ENCODE measurements around the gene NF1. TPM values are rescaled to one million over a fixed set of nuclear protein-coding genes. Genes with fewer than 3 reads are reported as not detected.

The NF1 gene
- total RNA-seq, 1 donor: 67.0 TPM

DNA sequence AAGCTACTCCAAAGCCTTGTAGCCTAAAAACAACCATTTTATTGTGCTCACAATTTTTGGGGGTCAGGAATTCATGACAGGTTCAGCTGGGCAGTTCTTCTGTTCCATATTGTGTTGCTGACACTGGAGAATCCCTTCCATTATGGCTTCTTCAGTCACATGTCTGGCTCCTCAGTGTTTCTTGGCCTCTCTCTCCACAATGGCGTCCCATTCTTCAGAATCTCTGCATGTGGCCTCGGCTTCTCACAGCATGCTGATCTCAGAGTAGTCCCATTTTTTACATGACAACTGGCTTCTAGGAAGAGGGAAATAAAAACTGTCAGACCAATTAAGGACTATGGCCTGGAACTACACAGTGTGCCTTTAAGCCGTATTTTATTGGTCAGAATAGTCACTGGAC, 49.7 kb downstream of the NF1 start:
- Histone ChIP-seq H3K27ac (ENCODE audit: low read depth, low read length) (no peak overlapping the region), H3K4me3 (ENCODE audit: insufficient read depth, low read length) (no peak overlapping the region), H3K79me2 (ENCODE audit: insufficient read depth, low read length) (peaks cover 78% of the 10 kb centered on the region), H3K4me1 (ENCODE audit: insufficient read depth, low read length) (no peaks in the 10 kb centered on the region), H2AFZ (ENCODE audit: low read length) (no peak overlapping the region), H3K9me3 (ENCODE audit: low read depth, low read length) (no peaks in the 10 kb centered on the region), H3K36me3 (ENCODE audit: insufficient read depth, low read length) (no peaks in the 10 kb centered on the region), H3K4me2 (ENCODE audit: insufficient read depth, low read length) (no peak overlapping the region), H4K20me1 (ENCODE audit: insufficient read depth, low read length) (peaks cover 5% of the 10 kb centered on the region), H3K27me3 (ENCODE audit: insufficient read depth, low read length) (no peaks in the 10 kb centered on the region)
- DNase-seq (ENCODE audit: insufficient read length, low spot score, missing footprints): no peak
- TF ChIP-seq, protein P1, sequence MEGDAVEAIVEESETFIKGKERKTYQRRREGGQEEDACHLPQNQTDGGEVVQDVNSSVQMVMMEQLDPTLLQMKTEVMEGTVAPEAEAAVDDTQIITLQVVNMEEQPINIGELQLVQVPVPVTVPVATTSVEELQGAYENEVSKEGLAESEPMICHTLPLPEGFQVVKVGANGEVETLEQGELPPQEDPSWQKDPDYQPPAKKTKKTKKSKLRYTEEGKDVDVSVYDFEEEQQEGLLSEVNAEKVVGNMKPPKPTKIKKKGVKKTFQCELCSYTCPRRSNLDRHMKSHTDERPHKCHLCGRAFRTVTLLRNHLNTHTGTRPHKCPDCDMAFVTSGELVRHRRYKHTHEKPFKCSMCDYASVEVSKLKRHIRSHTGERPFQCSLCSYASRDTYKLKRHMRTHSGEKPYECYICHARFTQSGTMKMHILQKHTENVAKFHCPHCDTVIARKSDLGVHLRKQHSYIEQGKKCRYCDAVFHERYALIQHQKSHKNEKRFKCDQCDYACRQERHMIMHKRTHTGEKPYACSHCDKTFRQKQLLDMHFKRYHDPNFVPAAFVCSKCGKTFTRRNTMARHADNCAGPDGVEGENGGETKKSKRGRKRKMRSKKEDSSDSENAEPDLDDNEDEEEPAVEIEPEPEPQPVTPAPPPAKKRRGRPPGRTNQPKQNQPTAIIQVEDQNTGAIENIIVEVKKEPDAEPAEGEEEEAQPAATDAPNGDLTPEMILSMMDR (IDR thresholded peaks at IDR 0.05; ENCODE audit: extremely low read depth, low read depth, low read length): no peak

DNA sequence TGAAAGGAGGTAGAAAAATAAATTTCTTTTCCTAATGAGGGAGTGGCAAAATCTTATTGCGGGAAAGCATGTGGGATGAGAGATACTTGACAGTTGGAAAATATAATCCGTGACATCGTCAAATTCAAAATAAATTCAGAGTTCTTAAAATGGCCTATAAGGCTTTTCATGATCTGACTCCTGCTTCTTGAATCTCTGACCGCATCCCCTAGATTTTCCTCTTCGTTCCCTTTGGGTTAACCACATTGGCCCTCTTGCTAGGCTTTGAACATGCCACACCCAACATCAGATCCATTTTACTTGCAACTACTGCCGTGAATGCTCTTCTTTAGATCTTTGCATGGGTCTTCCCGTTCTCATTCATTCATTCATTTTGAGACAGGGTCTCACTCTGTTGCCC, 50.1 kb downstream of the NF1 start:
- H3K79me2 ChIP-seq (ENCODE audit: insufficient read depth, low read length): peaks cover 78% of the 10 kb centered on the region
- H3K4me1 ChIP-seq (ENCODE audit: insufficient read depth, low read length): no peaks in the 10 kb centered on the region
- DNase-seq (ENCODE audit: insufficient read length, low spot score, missing footprints): no peak
- H3K9me3 ChIP-seq (ENCODE audit: low read depth, low read length): no peaks in the 10 kb centered on the region
- no peak overlapping the region for H3K27ac ChIP-seq (ENCODE audit: low read depth, low read length)
- peaks cover 4% of the 10 kb centered on the region for H4K20me1 ChIP-seq (ENCODE audit: insufficient read depth, low read length)
- H3K36me3 ChIP-seq (ENCODE audit: insufficient read depth, low read length): no peaks in the 10 kb centered on the region
- H3K4me2 ChIP-seq (ENCODE audit: insufficient read depth, low read length): no peak overlapping the region
- H3K4me3 ChIP-seq (ENCODE audit: insufficient read depth, low read length): no peak overlapping the region
- TF ChIP-seq, protein P1 (IDR thresholded peaks at IDR 0.05; ENCODE audit: extremely low read depth, low read depth, low read length): no peak
- no peaks in the 10 kb centered on the region for H3K27me3 ChIP-seq (ENCODE audit: insufficient read depth, low read length)
- H2AFZ ChIP-seq (ENCODE audit: low read length): no peak overlapping the region

DNA sequence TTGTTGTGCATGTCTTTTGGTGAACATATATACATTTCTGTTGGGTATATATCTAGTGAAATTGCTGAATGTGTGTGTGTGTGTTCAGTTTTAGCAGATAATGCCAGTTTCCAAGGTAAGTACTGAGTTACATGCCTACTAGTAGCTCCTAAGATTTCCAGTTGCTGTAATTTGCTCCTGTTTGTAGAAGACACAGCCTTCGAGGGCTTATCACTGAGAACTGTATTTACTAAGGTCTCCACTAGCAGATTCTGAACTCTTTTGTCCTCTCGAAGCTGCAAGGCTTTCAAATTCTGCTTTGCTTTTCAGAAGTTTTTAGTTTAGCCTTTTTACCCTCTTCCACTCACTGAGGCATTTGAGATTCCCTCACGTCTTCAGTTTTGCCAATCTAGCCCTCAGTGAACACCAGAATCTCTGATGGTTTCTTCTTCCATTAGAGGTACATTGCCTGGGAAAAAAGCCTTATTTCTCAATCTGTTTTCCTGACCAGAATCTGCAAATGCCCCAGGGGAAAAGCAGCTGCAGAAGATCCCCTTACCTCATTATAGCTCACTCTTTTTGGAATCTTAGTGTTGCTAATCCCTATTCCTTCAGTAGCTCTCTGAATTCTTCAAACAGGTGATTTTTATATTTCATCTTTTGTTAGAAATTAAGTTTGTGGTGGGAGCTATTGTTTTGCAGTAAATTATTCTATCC, 52.9 kb downstream of the NF1 start:
- no peaks in the 10 kb centered on the region for H3K27me3 ChIP-seq (ENCODE audit: insufficient read depth, low read length)

DNA sequence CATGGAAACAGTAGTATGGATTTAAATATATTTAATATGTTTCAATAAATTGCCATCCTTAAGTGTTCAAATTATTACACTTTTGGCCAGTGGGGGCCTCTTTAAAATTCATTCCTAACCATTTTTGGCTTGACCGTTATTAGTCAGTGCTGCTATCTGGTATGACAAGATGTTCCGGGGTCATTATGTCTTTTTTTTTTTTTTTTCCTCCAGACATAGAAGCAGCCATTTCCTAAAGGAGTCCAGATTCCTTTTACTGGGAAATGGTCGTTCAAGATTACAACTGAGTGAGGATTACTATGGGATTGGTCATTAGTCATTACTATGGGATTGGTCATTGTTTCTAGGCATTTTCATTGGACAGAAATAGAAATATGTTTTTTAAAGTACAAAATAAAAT, 53.4 kb downstream of the NF1 start:
- Histone ChIP-seq H3K27ac (ENCODE audit: low read depth, low read length) (no peak overlapping the region), H3K36me3 (ENCODE audit: insufficient read depth, low read length) (no peaks in the 10 kb centered on the region), H3K4me3 (ENCODE audit: insufficient read depth, low read length) (no peak overlapping the region), H2AFZ (ENCODE audit: low read length) (no peak overlapping the region), H3K9me3 (ENCODE audit: low read depth, low read length) (no peaks in the 10 kb centered on the region), H3K27me3 (ENCODE audit: insufficient read depth, low read length) (no peaks in the 10 kb centered on the region), H4K20me1 (ENCODE audit: insufficient read depth, low read length) (no peaks in the 10 kb centered on the region), H3K4me1 (ENCODE audit: insufficient read depth, low read length) (no peaks in the 10 kb centered on the region), H3K79me2 (ENCODE audit: insufficient read depth, low read length) (peaks cover 67% of the 10 kb centered on the region), H3K4me2 (ENCODE audit: insufficient read depth, low read length) (no peak overlapping the region)
- TF ChIP-seq, protein P1 (IDR thresholded peaks at IDR 0.05; ENCODE audit: extremely low read depth, low read depth, low read length): no peak
- no peak for DNase-seq (ENCODE audit: insufficient read length, low spot score, missing footprints)

More for the DNA sequence above, 52.9 kb downstream of the NF1 start:
- Histone ChIP-seq H3K4me3 (ENCODE audit: insufficient read depth, low read length) (no peak overlapping the region), H3K4me1 (ENCODE audit: insufficient read depth, low read length) (no peaks in the 10 kb centered on the region), H3K27ac (ENCODE audit: low read depth, low read length) (no peak overlapping the region), H3K9me3 (ENCODE audit: low read depth, low read length) (no peaks in the 10 kb centered on the region), H4K20me1 (ENCODE audit: insufficient read depth, low read length) (no peaks in the 10 kb centered on the region), H2AFZ (ENCODE audit: low read length) (no peak overlapping the region), H3K36me3 (ENCODE audit: insufficient read depth, low read length) (no peaks in the 10 kb centered on the region), H3K79me2 (ENCODE audit: insufficient read depth, low read length) (peaks cover 71% of the 10 kb centered on the region), H3K4me2 (ENCODE audit: insufficient read depth, low read length) (no peak overlapping the region)
- TF ChIP-seq, protein P1 (IDR thresholded peaks at IDR 0.05; ENCODE audit: extremely low read depth, low read depth, low read length): no peak
- DNase-seq (ENCODE audit: insufficient read length, low spot score, missing footprints): no peak
